ENCODE results near the gene APOLD1.
"Not testable (repeated sequence)": the region's sequence is repeated elsewhere in the genome, so short reads cannot be mapped to it uniquely, and the experiment has no call there.

The APOLD1 gene

DNA sequence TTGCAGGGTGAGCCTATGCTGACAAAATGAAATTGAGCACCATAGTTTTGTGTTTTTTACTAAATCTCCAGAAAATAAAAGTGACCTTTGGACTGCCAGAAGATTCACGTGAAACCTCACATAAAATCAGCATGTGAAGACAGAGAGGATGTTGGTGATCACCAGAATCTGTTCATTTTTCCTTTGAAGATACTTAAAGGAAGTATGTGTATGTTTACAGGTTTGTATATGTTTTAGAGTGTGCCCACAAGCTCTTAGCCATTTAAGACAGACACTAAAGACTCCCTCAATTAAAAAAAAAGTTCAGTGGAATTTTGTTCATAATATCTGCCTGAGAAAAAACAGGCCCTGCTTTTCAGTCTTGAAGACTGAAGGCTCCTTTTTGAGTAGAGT is 53.5 kb downstream of the APOLD1 start:
- H3K4me3 ChIP-seq (ENCODE audit: low read depth, low read length): no peak overlapping the region
- DNase-seq (ENCODE audit: low read depth): no peak
- TF ChIP-seq, protein P1, sequence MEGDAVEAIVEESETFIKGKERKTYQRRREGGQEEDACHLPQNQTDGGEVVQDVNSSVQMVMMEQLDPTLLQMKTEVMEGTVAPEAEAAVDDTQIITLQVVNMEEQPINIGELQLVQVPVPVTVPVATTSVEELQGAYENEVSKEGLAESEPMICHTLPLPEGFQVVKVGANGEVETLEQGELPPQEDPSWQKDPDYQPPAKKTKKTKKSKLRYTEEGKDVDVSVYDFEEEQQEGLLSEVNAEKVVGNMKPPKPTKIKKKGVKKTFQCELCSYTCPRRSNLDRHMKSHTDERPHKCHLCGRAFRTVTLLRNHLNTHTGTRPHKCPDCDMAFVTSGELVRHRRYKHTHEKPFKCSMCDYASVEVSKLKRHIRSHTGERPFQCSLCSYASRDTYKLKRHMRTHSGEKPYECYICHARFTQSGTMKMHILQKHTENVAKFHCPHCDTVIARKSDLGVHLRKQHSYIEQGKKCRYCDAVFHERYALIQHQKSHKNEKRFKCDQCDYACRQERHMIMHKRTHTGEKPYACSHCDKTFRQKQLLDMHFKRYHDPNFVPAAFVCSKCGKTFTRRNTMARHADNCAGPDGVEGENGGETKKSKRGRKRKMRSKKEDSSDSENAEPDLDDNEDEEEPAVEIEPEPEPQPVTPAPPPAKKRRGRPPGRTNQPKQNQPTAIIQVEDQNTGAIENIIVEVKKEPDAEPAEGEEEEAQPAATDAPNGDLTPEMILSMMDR (IDR thresholded peaks at IDR 0.05; ENCODE audit: insufficient read depth, low read depth, low read length, missing control alignments): no peak

DNA sequence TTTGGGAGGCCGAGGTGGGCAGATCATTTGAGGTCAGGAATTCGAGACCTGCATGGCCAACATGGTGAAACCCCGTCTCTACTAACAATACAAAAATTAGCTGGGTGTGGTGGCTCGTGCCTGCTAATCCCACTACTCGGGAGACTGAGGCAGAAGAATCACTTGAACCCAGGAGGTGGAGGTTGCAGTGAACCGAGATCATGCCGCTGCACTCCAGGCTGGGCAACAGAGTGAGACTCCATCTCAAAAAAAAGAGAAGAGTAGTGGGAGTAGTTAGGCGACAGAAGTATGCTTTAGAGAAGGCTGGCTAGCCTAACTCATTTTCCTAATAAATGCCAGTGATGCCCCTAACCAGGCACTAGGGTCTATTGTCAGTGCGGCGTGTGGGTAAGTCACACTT is 54.0 kb downstream of the APOLD1 start:
- H3K4me3 ChIP-seq (ENCODE audit: low read depth, low read length); DNase-seq (ENCODE audit: low read depth): not testable (repeated sequence)

DNA sequence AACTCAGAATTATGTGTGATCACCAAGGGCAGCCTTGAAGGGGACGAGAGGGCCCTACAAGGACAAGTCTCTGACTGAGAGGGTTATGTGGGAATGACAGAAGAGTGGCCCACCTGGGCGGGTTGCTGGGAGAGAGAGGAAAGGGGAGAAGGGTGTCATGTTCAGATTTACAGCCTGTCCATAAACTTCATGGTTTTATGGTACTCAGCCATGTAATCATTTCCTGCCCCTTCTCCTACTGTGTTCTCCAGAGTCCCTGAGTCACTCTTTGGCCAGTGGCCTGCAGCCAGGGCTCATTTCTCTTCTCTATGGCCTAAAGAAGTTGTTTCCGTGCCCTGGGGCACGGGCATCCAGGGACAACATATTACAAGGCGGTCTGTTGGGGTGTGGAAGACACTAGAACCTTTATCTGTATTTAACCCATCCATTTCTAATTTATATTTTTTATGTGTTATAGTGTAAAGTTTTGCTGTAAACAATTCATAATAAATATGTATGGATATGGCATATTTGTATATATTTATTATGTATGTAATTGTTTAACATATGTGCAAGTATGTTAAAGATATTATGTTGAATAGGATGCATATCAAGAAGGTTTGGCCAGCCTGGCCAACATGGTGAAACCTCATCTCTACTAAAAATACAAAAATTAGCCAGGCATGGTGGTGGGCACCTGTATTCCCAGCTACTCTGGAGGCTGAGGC is 54.6 kb downstream of the APOLD1 start:
- TF ChIP-seq, protein P1 (IDR thresholded peaks at IDR 0.05; ENCODE audit: insufficient read depth, low read depth, low read length, missing control alignments): no peak
- H3K4me3 ChIP-seq (ENCODE audit: low read depth, low read length): no peak overlapping the region
- no peak for DNase-seq (ENCODE audit: low read depth)

DNA sequence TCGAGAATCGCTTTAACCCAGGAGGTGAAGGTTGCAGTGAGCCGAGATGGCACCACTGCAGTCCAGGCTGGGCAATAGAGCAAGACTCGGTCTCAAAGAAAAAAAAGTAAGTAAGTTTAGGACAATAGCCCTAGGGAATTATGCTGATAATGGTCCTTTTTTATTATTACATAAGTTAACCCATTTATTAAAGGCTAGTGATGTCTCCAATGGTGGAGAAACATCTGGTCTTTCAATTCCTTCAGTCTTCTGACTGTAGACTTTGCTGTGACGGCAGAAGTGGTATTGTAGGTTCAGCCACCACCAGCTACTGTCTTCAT is 55.1 kb downstream of the APOLD1 start:
- H3K4me3 ChIP-seq (ENCODE audit: low read depth, low read length): no peak overlapping the region
- DNase-seq (ENCODE audit: low read depth): no peak
- TF ChIP-seq, protein P1 (IDR thresholded peaks at IDR 0.05; ENCODE audit: insufficient read depth, low read depth, low read length, missing control alignments): no peak

All from GM12865 (cell line).